ENCODE data around the gene CYB561D2. TPM values are rescaled to one million over a fixed set of nuclear protein-coding genes. Genes with fewer than 3 reads are reported as not detected.

CYB561D2 gene
- polyA plus RNA-seq, 5 donors, result 7.8 to 12.1 (median 9.5) TPM

DNA sequence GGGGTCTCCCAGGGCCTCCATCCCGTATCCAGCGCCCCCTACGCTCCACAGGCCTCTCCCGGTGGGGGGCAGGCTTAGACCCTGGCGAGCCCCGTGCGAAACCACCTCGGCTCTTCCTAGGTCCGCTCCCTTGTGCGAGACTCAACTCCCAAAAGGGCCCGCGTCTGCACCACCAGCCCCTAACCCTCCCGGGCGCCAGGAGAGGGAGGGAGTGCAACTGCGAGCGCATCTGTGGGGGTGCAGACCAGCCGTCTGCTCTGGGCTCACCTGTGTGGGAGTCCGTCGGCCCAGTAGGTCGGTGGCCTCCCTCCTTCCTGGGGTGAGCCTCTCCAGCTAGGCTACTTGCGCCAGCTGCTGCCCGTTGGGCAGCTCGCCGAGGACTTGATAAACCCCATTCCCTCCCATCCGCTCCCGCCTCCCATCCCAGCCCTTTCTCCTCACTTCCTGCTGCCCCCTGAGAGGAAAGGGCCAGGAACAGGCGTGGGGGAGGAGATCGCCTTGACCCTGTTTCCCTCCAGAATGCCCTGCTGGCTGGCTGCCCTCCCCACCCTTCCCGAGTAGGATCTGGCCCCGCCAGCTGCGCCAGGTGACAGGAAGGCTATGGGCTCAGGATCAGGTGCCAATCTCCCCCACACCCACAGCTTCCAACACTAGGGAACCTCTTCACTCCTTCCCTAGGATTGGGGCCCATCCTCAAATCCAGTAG is 28.1 kb upstream of the CYB561D2 start, which contains the start of gene HYAL2:
TSS of gene HYAL2 (minus strand) at position 360 of the 706 bp plus-strand sequence. CDS start 2,256 bp downstream, outside the sequence.
- no peak for DNase-seq

DNA sequence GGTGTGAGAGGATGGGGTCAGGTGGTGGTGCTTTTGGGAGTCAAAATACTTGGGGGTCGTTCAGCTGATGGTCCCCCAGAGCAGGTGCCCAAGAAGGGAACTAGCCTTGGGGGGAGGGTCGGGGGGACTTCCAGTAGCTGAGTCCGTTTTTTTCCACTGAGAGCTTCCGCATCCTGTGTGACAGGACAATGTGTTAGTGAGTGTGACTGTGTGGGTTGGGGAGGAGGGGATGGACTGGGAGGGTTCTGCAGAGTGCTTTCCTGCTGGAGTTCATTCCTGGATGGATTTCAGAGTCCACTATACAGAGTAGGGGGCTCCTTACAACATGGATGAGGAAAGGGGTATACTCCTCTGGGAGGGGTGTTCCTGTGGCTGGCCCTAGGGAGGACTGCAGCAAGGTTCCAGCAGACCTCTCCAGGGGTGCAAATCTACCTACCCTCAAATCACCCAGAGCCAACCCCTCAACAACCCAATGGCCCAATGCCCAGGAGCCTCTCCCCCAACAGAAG is 27.5 kb upstream of the CYB561D2 start:
- DNase-seq, result no peak

DNA sequence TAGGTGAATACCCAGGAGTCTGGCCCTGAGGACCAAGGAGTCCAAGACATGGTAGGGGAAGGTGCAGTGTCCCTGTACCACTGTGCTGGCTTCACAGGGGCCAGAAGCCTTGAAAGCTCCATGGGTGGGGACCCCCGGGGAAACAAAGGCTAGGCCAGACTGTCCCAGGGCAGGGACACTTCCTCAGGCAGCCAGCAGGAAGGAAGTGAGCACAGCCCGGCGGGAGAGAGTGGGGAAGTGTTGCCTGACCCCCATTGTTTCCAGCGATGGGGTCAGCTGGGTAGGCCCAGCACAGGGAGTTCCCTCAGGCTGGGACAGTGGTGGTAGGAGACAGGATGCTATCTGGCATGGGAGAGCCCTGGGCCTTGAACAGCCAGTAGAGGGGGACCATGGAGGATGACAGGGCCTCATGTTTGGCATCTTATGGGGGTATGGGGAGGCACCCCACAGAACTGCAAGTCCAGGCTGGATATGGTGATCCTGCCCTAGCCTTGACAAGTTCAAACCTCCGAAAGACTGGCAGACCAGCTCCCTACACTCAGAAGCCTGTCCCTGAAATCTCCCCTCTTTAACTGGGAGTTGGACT is 27.0 kb upstream of the CYB561D2 start:
- DNase-seq, result no peak

DNA sequence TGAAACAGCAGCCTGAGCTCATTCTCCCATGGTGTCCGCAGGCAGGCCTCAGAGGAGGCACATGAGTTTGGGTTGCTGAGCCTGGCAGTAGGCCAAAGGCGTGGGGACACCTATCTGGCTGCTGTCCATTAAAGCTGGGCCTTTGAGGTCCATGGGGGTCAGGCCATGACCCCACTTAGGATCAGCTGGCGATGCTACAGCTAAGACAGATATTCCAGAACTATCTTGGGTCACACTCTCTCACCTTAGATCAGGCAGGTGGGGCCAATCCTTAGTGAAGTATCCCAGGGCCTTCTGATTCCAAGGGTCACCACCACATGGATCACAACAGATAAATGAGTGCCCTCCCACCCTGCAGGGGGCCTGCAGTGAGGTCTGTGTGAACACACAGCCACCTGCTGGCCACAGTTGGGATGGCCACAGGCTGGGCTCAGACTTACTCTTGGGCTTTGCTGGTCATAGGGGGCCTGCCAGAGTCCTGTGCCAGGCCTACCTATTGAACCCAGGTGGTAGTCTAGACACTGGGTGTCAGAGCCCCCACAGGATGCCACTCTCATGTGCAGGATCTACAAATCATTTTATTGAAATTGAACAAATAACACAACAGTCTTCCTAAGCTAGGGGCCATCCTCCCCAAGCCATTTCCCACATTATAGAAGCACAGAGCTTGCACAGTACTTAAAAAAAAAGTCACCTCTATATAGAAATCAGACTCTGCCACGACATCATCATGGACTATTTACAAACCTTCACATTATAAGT is 26.1 kb upstream of the CYB561D2 start:
- no peak for DNase-seq

DNA sequence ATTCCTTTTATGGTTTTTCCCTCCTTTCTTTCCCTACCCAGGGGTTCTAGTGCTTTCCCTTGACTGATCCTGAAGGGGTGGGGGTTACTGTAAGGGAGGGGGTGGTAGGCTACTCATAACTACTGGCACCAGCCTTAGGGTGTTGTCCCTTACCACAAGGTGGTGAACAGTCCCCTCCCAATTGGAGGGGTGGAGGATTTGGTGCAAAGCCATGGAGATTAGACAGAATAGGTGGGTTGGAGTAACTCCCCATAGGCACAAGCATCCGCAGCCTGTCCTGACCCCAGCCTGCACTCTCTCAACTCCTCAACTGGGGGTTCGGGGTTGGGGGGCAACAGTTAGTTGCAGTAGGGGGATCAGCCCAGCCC is 25.6 kb upstream of the CYB561D2 start:
- no peak for DNase-seq

DNA sequence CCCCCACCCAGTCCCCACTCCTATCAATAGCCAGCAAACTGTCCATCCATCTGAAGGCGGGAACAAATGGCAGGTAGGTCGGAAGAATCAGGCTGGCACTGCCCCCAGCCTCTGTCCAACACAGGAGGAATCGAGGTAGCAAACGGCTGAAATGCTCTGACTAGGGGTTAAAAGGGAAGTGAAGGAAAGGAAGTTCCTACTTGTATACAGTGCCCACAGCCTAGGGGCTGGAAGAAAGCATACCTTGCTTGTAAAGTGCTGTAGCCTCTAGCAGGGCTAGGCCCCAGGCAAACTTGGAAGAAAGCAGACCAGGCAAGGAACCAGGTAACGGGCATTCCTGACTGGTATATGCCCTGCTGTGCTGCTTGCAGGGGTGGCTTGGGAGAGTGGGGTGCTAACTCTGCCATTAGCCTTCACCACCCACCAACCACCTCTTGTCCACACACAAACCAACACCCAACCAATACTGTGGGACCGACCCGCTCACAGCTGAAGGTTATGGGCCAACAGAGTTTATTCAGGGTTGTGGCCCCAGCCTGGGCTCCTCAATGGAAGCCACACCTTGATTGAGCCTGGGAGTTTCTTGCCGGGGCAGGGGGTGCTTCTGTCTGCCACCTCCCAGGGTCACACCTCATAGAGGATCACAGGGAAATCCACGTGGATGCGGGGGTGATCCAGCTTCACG is 25.0 kb upstream of the CYB561D2 start:
- no peak for DNase-seq

DNA sequence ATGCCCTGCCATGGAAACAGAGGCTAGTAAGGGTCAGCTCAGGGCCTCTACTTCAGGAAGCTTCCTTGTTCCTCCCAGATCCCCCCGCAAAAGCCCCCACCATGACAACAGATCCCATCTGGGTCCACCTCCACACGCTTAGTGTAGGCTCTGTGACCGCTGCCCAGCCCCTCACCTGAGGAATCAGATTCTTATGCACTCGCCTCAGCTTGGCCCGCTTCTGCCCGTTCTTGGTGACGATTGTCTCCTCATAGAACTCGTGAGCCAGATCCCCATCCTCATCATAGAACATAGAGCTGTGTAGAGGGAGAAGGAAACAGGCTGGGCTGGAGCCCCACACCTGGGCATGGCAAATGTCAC is 24.5 kb upstream of the CYB561D2 start:
- DNase-seq, result no peak

DNA sequence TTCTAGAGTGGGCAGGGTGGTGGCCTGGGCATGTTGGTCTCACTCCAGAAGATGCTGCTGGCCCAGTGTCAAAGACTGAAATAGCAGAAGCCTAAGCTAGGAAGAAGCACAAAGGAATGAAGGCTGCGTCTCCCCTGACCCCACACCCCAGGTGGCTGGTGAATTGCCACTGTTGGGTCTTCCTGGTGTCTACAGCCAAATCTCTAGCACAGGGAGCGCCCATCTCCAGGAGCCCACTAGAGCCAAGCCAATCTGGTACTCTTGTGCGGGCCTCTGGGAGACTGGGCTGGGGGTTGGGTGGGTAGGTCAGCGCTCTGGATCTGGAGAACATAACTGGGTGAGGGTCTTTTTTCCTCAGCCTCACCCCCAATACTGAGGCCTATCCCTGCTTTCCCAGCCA is 23.5 kb upstream of the CYB561D2 start:
- DNase-seq, result no peak

DNA sequence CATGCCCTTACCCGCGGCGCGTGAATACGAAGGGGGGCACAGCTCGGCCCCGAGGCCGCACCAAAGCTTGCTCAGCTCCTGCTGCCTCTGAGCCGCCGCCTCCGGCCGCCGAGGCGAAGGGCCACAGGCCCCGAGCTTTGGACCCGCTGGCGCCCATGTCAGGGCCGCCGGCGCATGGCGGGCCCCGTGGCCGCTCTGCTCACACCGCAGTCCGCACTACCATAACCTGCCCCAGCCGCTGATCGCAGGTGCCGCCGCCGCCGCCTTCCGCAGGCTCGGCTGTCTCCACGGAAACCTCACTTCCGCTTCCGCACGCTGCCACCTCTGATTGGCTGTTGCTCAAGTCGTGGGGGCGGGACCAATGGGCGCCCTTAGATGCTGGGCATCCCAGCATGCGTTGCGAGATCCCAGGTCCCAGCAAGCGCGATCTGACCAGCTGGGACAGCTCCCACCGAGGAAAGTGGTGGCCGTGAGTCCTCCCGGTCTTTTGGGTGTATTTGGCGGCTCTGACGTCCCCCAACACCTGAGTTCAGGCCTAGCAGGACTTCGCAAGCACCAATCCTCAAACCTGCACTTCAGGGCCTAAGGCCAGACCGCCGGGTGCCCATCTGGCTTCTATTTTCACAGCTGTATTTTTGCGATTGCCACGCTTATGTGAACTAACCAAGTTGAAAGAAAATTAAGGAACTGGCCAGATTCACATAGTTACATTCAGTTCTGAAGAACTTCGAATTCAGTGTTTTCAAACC is 22.5 kb upstream of the CYB561D2 start, which contains the start of gene TUSC2:
TSS of gene TUSC2 (minus strand) at position 281 of the 749 bp plus-strand sequence. CDS start at position 157, 124 bp downstream.
- DNase-seq, result peak; percentile 94 to 97

DNA sequence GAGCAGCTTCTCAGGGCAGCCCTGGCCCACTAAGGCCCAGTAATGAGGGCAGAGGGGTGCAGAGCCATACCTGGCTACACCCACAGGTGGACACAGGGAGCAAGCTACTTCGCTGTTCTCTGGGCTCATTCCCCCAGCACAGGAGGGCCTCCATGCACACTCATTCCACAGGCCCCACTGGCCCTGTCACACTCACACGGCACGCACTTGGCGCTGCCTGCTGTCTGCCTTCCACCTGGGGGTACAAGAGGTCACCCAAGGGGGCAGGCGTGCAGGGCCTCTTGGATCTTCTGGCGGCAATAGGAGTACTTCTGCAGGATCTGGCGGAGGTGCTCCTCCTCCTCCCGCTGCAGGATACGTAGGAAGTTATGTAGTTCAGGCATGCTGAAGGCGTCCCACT is 20.3 kb upstream of the CYB561D2 start:
- no peak for DNase-seq

DNA sequence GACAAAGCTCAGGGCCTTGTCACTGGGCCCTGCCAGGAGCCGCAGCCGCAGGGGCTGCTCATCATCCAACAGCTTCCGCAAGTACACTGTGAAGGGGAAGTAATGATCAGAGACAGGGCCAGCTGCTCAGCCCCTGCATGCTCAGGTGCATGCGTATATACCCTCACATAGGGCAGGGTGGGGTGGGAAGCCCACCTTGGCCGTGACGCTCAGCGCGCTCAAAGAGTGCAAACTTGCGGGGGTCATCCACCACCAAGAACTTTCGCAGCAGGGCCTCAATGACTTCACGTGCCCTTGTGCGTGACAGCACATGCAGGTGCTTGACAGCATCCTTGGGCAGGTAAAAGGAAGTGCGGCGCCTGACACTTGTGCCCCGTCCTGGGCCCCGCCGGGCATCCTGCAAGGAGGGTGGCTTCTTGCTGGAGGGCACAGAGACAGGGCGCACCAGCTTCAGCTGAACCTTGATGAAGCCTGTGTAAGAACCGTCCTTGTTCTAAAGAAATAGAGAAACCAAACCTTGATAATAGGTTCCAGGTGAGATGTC is 19.2 kb upstream of the CYB561D2 start:
- DNase-seq, result no peak

DNA sequence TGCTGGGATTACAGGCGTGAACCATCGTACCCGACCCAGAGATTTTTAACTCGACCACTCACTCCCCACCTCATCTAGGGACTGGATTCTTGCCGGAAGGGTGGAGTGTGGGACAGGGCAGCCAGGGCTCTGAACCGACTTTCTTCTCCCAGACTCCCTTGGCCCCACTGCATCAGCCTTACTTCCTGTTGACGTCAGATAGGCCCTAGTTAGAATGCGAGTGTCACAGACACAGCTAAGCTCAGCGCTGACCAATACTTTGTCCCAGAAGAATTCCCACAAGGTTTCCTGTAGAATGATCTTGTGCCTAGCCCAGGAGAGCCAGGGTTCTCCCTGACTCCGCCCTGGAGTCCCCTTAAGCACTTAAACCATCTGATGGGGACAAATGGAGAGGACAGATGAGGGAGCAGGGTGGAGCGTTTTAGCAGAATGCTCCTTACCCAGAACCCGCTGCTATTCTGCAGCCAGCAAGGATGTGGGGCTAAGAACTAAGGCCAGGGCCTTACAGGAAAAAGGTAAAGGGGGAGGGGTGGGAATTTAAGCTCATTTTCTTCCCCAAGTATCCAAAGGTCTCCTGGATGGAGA is 16.8 kb upstream of the CYB561D2 start:
- no peak for DNase-seq

DNA sequence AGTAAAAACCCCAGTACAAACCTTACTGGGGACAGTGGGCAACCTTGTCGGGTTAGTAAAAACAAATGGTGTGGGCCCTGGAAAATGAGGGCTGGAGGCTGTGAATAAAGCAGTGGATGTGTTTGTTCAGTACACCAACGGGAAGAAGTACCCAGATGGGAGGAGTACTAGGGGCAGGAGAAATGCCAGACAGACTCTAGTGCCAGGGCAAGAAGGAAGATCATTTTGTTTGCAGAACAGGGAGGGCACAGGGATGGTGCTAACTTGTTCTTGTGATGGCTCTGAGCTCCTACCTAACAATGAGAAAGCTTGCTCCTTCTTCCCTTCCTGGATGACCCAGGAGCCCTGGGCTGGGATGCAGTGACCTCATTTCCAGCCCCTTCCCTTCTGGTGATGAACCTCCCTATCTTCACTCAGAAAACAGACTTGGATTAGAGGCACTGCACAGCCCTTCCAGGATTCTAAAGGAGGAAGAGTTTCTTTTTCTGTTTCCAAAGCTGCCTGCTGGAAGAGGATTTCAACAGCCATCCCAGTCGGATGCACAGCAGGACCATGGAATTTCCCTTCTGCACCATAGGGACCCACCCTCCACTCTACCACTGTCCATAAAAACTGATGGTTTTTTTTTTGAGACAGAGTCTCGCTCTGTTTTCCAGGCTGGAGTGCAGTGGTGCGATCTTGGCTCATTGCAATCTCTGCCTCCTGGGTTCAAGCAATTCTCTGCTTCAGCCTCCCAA is 16.2 kb upstream of the CYB561D2 start:
- no peak for DNase-seq

DNA sequence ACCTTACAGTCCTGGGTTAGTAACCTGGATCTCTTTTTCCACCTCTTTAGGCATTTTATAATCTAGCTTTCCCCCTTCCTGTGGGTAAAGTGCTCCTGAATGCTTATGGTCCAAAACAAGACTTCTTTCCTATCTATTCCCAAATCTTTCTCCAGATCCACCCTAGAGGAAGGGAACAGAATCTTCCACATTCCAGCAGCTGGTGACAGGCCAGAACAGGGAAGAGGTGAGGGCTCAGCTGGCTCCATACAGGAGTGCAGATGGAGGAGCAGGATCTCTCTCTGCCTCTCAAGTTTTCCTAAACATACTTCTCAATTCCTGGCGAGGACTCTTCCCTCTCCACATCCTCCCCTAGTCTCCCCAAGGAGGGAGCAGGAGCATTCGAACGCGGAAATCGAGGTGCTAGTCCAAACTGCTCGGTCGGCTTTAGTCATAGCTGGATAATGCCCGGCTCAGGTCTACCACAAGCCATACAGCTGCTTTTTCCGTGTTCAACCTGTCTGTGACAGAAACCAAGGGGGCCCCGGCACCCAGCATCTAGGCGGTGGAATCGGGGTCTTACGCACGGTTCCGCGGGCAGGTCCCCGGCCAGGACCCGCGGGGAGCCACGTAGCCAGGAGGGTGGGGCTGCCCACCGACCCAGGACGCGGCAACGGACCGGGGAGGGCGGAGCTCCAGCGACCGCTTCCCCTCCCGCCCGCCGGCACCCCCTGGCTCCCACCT is 14.0 kb upstream of the CYB561D2 start:
- DNase-seq, result no peak

DNA sequence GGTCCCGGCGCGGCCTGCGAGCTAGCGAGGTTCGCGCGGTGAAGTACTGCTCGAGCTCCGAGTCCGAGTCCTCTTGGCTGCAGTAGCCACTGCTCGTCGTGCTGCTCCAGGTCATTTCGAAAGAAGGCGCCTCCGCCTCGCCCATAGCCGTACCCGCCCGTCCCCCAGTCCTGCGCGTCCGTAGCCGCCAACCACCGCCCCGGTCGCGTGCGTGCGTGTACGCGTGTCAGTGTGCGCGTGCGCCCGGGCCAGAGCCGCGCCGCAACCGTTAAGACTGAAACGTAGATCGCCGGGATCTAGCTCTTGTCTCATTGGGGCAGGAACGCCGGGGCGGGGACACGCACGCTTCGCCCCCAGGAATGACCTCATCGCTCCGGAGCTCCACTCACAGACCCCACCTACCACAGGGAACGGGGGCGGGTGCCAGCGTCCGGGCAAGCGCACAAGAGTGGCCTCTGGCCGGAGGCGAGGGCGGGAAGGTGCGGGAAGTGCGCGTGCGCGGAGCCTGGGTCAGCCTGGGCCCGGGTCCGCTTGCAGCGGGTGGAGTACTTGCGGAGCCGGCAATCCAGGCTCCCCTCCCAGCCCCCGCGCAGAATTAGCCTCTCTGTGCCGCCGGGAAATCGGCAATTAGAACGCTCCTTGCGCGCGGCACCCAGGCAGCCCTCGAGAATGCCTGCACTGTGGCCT is 13.3 kb upstream of the CYB561D2 start:
- peak; percentile 97 to 98 for DNase-seq

DNA sequence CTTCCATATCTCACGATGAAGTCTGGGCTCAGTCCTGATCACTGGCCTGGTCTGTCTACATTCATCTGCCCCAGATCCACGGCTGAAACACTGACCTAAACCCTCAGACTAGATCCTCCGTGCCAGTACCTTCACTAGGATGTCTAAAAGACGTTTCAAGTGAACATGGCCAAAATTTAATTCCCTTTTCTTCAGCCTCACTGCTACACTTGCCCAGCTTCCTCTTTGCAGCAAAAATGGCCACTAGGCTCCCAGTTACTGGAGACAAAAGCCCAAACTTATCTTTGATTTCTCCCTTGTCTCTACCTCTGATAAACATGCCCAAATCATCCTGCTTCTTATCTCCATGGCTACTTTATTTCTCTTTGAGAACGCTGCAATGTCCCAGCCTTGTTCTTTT is 11.7 kb upstream of the CYB561D2 start:
- DNase-seq, result no peak

DNA sequence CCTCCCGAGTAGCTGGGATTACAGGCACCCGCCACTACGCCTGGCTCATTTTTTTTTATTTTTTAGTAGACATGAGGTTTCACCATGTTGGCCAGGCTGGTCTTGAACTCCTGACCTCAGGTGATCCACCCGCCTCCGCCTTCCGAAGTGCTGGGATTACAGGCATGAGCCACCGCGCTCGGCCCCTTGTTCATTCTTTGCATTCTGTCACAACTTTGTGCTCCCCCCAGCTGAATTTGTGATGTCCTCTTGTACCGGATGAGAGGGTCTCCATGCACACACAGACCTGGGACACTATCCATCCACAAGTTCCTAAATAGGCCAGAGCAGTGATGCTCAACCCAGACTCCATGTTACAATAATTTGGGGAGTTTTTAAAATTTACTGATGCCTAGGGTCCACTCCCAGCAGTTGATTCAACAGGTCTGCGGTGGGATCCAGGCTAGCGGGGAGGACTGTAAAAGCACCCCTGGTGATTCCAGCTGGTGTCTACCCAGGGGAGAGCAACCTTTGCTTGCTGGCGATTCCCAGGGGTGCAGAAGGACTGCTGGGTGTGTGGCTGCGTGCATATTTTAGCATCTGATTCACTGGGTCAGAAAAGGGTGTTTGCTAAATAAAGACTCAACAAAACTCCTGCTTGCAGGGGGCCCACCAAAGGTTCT is 11.0 kb upstream of the CYB561D2 start:
- DNase-seq, result no peak

DNA sequence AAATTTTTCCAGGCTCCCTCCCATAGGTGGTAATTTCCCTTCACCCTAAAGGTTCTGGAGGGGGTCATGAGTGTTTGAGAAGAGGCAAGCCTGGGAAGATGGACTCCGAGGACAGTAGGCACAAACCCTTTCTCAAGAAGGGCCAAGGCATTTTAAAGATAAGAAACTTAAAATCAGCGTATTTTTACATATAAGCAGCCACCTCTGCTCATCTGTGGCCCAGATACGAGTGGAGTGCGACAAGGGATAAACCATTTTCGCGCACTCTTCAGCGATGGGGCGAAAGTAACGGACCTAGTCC is 10.6 kb upstream of the CYB561D2 start:
- no peak for DNase-seq
